T-helper 1 cell treated with Interleukin-12 subunit alpha and Interleukin-12 subunit beta and Interleukin-4 antibody, amounts not matched to agents 30 μg/mL and 1 μg/mL, for 36 hours (primary cell): ENCODE data around the gene TREM1.
"Not testable (repeated sequence)": the region's sequence is repeated elsewhere in the genome, so short reads cannot be mapped to it uniquely, and the experiment has no call there.

Experiments used
- H3K27ac Mint-ChIP-seq: one replicate; pipeline ENCODE4 v1.8.0; 2021; ENCODE audit warnings: mild to moderate bottlenecking, mixed read lengths
- H3K27me3 Mint-ChIP-seq: one replicate; pipeline ENCODE4 v1.8.0; 2021; ENCODE audit warnings: low read depth, mixed read lengths
- H3K36me3 Mint-ChIP-seq: one replicate; pipeline ENCODE4 v1.8.0; 2021; ENCODE audit warnings: low read depth, mixed read lengths
- H3K4me1 Mint-ChIP-seq: one replicate; pipeline ENCODE4 v1.8.0; 2021; ENCODE audit warnings: low read depth, mixed read lengths
- H3K4me3 Mint-ChIP-seq: one replicate; pipeline ENCODE4 v1.8.0; 2021; ENCODE audit warnings: mild to moderate bottlenecking, moderate library complexity, mixed read lengths
- H3K9me3 Mint-ChIP-seq: one replicate; pipeline ENCODE4 v1.8.0; 2021; ENCODE audit warnings: mixed read lengths

The TREM1 gene

DNA sequence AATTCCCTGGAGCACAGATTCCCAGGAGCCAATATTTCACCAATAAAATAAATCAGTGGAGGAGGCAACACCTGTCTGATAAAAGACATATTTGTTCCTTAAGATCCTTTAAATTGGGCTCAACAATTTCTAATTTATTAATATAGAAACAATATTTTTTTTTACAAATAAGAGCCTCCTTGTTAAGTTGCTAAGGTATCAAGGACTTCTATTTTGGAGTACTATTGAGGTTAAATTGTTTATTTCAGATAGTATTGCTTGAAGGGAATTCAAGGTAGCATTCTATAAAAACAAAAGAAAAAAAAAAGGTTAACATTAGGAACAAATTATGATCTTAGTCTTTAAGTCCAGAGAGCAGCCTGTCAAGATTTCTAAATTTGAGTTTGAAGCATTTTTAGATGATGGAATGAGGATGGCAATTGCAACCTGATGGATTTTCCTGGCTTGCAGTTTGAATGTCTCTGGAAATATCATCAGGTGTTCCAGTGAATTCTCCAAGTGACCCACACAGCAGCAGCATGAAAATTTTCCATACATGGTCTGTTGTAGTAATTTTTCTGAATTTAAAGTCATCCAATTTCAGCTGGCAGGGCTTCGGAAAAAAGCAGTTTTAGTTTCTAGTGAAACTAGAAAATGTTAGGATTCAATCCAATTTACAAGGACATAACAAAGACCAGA, 29.6 kb upstream of the TREM1 start:
- no peak overlapping the region for H3K4me3 Mint-ChIP-seq
- H3K4me1 Mint-ChIP-seq: peaks cover 11% of the 10 kb centered on the region
- no peak overlapping the region for H3K27ac Mint-ChIP-seq
- H3K36me3 Mint-ChIP-seq: no peaks in the 10 kb centered on the region
- H3K27me3 Mint-ChIP-seq: peaks cover 60% of the 10 kb centered on the region
- H3K9me3 Mint-ChIP-seq: no peaks in the 10 kb centered on the region

DNA sequence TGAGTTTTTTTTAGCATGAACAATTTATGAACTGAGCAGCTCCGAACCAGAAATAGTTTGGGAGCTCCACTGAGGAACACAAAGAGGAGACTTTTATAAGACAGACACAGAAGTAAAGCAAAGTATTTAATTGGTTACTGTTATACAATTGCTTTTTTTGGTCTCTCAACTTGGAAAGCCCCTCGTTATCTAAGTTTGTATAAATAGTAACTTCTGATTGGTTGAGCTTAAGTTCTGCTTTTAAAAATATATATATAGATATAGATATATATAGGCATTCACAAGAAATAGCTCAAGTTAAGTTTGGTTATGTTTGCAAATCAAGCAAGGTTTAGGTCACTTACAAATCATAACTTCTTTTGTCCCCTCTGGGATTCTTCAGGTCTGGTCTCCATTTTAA, 28.7 kb upstream of the TREM1 start:
- Mint-ChIP-seq H3K27me3 (peaks cover 60% of the 10 kb centered on the region), H3K27ac (no peak overlapping the region), H3K4me3 (no peak overlapping the region)

DNA sequence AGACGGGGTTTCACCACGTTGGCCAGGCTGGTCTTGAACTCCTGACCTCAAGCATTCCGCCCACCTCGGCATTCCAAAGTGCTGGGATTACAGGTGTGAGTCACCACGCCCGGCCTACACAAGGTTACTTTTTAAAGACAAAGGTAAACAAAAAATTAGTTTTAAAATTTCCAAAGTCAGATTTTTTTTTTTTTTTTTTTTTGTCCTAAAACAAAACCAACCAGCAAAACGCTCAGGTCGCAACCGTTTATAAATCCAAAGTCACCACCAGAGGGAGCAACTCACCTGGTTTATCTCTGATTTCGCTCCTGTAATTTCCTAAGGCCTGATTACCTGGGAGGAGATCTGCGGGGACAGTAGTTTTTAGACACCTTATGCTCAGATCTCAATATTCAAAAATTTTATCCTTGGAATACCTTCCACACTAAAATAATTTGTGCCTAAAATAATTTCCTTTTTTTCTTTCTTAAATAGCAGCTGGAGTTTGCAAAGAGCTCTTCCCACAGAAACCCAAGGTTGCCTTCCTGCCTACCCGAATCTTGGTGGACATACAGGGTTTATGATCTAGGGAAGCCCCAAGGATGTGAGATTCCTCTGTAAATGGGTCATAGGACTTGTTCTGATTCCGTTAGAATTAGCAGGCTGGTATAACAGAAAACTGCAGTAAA, 19.8 kb upstream of the TREM1 start:
- H3K27me3 Mint-ChIP-seq: peaks cover 46% of the 10 kb centered on the region
- H3K4me1 Mint-ChIP-seq: peaks cover 14% of the 10 kb centered on the region
- H3K27ac Mint-ChIP-seq: no peak overlapping the region
- no peak overlapping the region for H3K4me3 Mint-ChIP-seq
- peaks cover 6% of the 10 kb centered on the region for H3K36me3 Mint-ChIP-seq
- H3K9me3 Mint-ChIP-seq: peaks cover 13% of the 10 kb centered on the region

More for the DNA sequence above, 28.7 kb upstream of the TREM1 start:
- Mint-ChIP-seq H3K4me1 (peaks cover 11% of the 10 kb centered on the region), H3K9me3 (no peaks in the 10 kb centered on the region), H3K36me3 (no peaks in the 10 kb centered on the region)

- peaks cover 38% of the 10 kb centered on the region for H3K9me3 Mint-ChIP-seq
- H3K27me3 Mint-ChIP-seq: peaks cover 29% of the 10 kb centered on the region
- peaks cover 16% of the 10 kb centered on the region for H3K36me3 Mint-ChIP-seq
- H3K27ac Mint-ChIP-seq: no peak overlapping the region
- H3K4me1 Mint-ChIP-seq: peaks cover 39% of the 10 kb centered on the region
- no peak overlapping the region for H3K4me3 Mint-ChIP-seq
Measured at GRCh38 chr6:41302638-41303037, 16.2 kb upstream of the TREM1 start.

GRCh38 chr6:41298785-41299502, 12.5 kb upstream of the TREM1 start:
- Mint-ChIP-seq H3K4me3 (peak overlapping the region; percentile 56), H3K9me3 (peaks cover 58% of the 10 kb centered on the region), H3K27ac (peak overlapping the region; percentile 65), H3K27me3 (peaks cover 10% of the 10 kb centered on the region), H3K36me3 (peaks cover 29% of the 10 kb centered on the region), H3K4me1 (peaks cover 42% of the 10 kb centered on the region)

DNA sequence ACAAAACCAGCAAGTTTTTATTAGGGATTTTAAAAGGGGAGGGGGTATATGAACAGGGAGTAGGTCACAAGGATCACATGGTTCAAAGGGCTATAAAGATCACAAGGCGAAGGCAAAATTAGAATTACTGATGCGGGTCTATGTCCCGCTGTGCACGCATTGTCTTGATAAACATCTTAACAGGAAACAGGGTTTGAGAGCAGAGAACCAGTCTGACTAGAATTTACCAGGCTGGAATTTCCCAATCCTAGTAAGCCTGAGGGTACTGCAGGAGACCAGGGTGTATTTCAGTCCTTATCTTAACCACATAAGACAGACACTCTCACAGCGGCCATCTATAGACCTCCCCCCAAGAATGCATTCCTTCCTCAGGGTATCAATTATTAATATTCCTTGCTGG, 10.8 kb upstream of the TREM1 start:
- H3K4me3 Mint-ChIP-seq, H3K27ac Mint-ChIP-seq, H3K27me3 Mint-ChIP-seq: not testable (repeated sequence)
- Mint-ChIP-seq H3K4me1 (peaks cover 38% of the 10 kb centered on the region), H3K36me3 (peaks cover 27% of the 10 kb centered on the region), H3K9me3 (peaks cover 52% of the 10 kb centered on the region)

GRCh38 chr6:41294214-41294872, 7.9 kb upstream of the TREM1 start:
- Mint-ChIP-seq H3K4me1 (peaks cover 27% of the 10 kb centered on the region), H3K4me3 (no peak overlapping the region), H3K27ac (no peak overlapping the region), H3K36me3 (peaks cover 19% of the 10 kb centered on the region), H3K27me3 (no peaks in the 10 kb centered on the region), H3K9me3 (peaks cover 32% of the 10 kb centered on the region)

DNA sequence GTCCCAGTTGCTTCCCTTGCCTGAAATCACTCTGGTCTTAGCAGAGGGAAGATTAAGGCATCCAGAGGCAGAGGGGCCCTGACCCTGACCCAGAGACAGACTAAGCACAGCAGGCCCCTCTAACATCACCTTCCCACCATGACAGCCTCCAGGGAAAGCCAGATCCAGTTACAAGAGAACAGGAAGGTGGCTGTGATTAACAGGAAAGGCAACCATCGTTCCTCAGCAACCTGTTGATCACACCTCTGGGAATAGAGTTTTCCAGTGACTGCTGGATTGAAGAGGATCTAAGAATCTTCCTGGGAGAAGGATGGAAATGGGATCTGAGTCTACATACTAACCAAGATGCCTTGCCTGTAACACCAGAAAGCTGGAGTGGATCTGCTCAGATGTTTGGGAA, 5.2 kb upstream of the TREM1 start:
- Mint-ChIP-seq H3K27ac (no peak overlapping the region), H3K9me3 (peaks cover 11% of the 10 kb centered on the region), H3K36me3 (peaks cover 7% of the 10 kb centered on the region)

DNA sequence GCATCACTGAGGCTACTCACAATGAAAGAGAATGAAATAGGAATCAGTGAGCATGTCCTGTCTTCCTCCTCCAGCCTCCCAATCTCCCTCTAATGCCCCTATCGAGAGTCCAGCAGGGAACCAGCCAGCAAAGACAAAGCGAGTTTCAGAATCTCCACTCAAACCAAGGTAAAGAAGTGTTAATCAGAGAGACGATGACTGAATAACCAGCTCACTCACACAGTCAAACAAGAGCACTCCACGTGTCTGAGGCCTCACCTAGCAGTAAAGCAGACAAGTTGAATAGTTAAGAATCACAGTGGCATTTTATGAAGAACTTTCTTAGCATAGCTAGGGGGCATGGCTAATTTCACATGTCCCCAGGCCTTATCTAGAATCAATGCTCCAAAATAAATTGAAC, 3.3 kb upstream of the TREM1 start:
- H3K27ac Mint-ChIP-seq: no peak overlapping the region

More for the DNA sequence above, 5.2 kb upstream of the TREM1 start:
- H3K4me3 Mint-ChIP-seq: no peak overlapping the region
- H3K27me3 Mint-ChIP-seq: no peaks in the 10 kb centered on the region
- H3K4me1 Mint-ChIP-seq: peaks cover 5% of the 10 kb centered on the region

GRCh38 chr6:41288754-41289129, 2.3 kb upstream of the TREM1 start:
- no peaks in the 10 kb centered on the region for H3K4me1 Mint-ChIP-seq
- H3K36me3 Mint-ChIP-seq: no peaks in the 10 kb centered on the region
- H3K9me3 Mint-ChIP-seq: no peaks in the 10 kb centered on the region
- peaks cover under 1% of the 10 kb centered on the region for H3K27me3 Mint-ChIP-seq
- H3K4me3 Mint-ChIP-seq: no peak overlapping the region
- H3K27ac Mint-ChIP-seq: no peak overlapping the region

More for the DNA sequence above, 3.3 kb upstream of the TREM1 start:
- no peaks in the 10 kb centered on the region for H3K36me3 Mint-ChIP-seq
- no peaks in the 10 kb centered on the region for H3K9me3 Mint-ChIP-seq
- H3K4me1 Mint-ChIP-seq: no peaks in the 10 kb centered on the region
- no peaks in the 10 kb centered on the region for H3K27me3 Mint-ChIP-seq
- H3K4me3 Mint-ChIP-seq: no peak overlapping the region

- no peaks in the 10 kb centered on the region for H3K4me1 Mint-ChIP-seq
- no peaks in the 10 kb centered on the region for H3K36me3 Mint-ChIP-seq
- no peak overlapping the region for H3K4me3 Mint-ChIP-seq
- H3K9me3 Mint-ChIP-seq: no peaks in the 10 kb centered on the region
- no peak overlapping the region for H3K27ac Mint-ChIP-seq
- peaks cover 3% of the 10 kb centered on the region for H3K27me3 Mint-ChIP-seq
Measured at GRCh38 chr6:41288030-41288753, 1.7 kb upstream of the TREM1 start.

DNA sequence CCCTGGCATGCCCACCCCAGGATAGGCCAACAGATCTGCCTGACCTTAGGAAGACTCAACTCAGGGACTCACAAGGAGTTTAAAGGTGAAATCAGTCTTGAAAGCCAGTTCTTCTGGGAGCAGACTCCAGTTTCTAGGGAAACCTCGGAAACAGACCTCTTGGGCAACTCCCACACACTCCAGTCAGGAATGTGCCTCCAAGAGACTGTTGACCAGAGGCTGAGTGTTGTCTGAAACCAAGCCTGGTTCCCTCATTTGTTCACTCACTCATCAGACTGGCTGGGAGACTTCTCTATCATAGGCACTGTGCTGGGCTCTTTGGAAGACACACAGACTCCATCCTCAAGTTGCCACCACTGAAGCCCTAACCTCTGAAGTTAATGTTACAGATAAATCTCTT, 1.8 kb downstream of the TREM1 start:
- peaks cover 7% of the 10 kb centered on the region for H3K27me3 Mint-ChIP-seq
- H3K4me1 Mint-ChIP-seq: peaks cover 1% of the 10 kb centered on the region
- H3K36me3 Mint-ChIP-seq: no peaks in the 10 kb centered on the region

GRCh38 chr6:41283600-41283999, 2.9 kb downstream of the TREM1 start:
- peaks cover 7% of the 10 kb centered on the region for H3K27me3 Mint-ChIP-seq
- H3K27ac Mint-ChIP-seq: no peak overlapping the region
- no peak overlapping the region for H3K4me3 Mint-ChIP-seq
- peaks cover 3% of the 10 kb centered on the region for H3K9me3 Mint-ChIP-seq
- peaks cover 9% of the 10 kb centered on the region for H3K4me1 Mint-ChIP-seq
- no peaks in the 10 kb centered on the region for H3K36me3 Mint-ChIP-seq

More for the DNA sequence above, 1.8 kb downstream of the TREM1 start:
- Mint-ChIP-seq H3K9me3 (peaks cover 3% of the 10 kb centered on the region), H3K27ac (no peak overlapping the region), H3K4me3 (no peak overlapping the region)
